Thyroid gland (tissue), 4 donors: Measurements from ENCODE around the gene TLCD2.

ENCODE experiments used
- CTCF ChIP-seq, 6 experiments: fragments of 200-600 bp in 3 of 6; fragments of 450-650 bp in 3 of 6; sonication (generic) in 3 of 6; IDR thresholded peaks; one replicate each; pipeline ENCODE4 v1.5.1; 2016 to 2019; ENCODE audit warnings: antibody characterized with exemption in 6 of 6, mild to moderate bottlenecking in 2 of 6, inconsistent platforms in 1 of 6, moderate library complexity in 1 of 6
- POLR2A ChIP-seq, 2 donors: fragments of 450-650 bp; IDR thresholded peaks; one replicate each; pipeline ENCODE4 v1.6.1; 2017; ENCODE audit warnings: antibody characterized with exemption in 2 of 2, mild to moderate bottlenecking in 2 of 2, moderate library complexity in 1 of 2

GRCh38 chr17:1730326-1731193 lies 20.4 kb upstream of the TLCD2 start:
- TF ChIP-seq CTCF (IDR thresholded peaks at IDR 0.05) = no peak
- TF ChIP-seq POLR2A (IDR thresholded peaks at IDR 0.05) = no peak
